Naive thymus-derived CD8-positive, alpha-beta T cell (primary cell): Measurements from ENCODE around the gene CTSC. TPM values are rescaled to one million over a fixed set of nuclear protein-coding genes. Genes with fewer than 3 reads are reported as not detected.
A peak's percentile ranks its signal among the peaks of the same experiment; 100 is the strongest.

Source experiments
- ATAC-seq, 2 donors: fragments of 150-1000 bp; cut with Tn5 transposase in 1 of 2; sonication (Bioruptor Pico), chemical (Tn5 transposase) in 1 of 2; 1 replicate in 1 of 2; 2 replicates in 1 of 2; pipeline ENCODE4 v1.10.0; 2021; ENCODE audit warnings: mild to moderate bottlenecking in 2 of 2, moderate library complexity in 2 of 2
- POLR2A ChIA-PET: fragments of 350-600 bp; sonication (Branson Sonifier 250); formaldehyde crosslinking; loops from one replicate; lab custom pipeline; 2021; ENCODE audit warnings: antibody characterized with exemption; lab: Charles Lee
- DNase-seq, 10 donors: peaks; one replicate each; pipeline versions ENCODE4 v3.0.0 to v3.0.0-alpha.2; 2020 to 2022
- H3K27ac Mint-ChIP-seq, 10 donors: one replicate each; pipeline ENCODE4 v1.8.0; 2020 to 2022; ENCODE audit warnings: mild to moderate bottlenecking in 10 of 10, mixed read lengths in 10 of 10, moderate library complexity in 4 of 10, inconsistent platforms in 1 of 10
- H3K27me3 Mint-ChIP-seq, 5 donors: one replicate each; pipeline ENCODE4 v1.8.0; 2021 to 2022; ENCODE audit warnings: mixed read lengths in 5 of 5
- H3K36me3 Mint-ChIP-seq, 3 donors: one replicate each; pipeline ENCODE4 v1.8.0; 2020 to 2022; ENCODE audit warnings: mixed read lengths in 3 of 3, mild to moderate bottlenecking in 2 of 3, inconsistent platforms in 1 of 3
- H3K4me1 Mint-ChIP-seq, 4 donors: one replicate each; pipeline ENCODE4 v1.8.0; 2021 to 2022; ENCODE audit warnings: mixed read lengths in 4 of 4
- H3K4me3 Mint-ChIP-seq, 10 donors: one replicate each; pipeline ENCODE4 v1.8.0; 2020 to 2022; ENCODE audit warnings: mild to moderate bottlenecking in 10 of 10, mixed read lengths in 10 of 10, moderate library complexity in 6 of 10, inconsistent platforms in 1 of 10
- H3K9me3 Mint-ChIP-seq, 9 donors: one replicate each; pipeline ENCODE4 v1.8.0; 2020 to 2022; ENCODE audit warnings: mixed read lengths in 9 of 9, mild to moderate bottlenecking in 3 of 9, inconsistent platforms in 1 of 9, moderate library complexity in 1 of 9
- polyA plus RNA-seq, 3 donors: library from polyadenylated mRNA; unstranded; fragments of 300-500 nt; fragmentation: Illumina TruSeq; gene quantifications; one replicate each; pipeline ENCODE4 v1.2.3, GENCODE V29; 2021
- total RNA-seq, 8 experiments: library from RNA in 2 of 8; stranded (reverse) in 2 of 8; gene quantifications; one replicate each; pipeline ENCODE4 v1.2.3 and lab custom pipeline; 2021 to 2026

CTSC gene
- total and polyA plus RNA-seq, 5 experiments from 2014 or later = 37.3 to 166 (median 88.7) TPM

DNA sequence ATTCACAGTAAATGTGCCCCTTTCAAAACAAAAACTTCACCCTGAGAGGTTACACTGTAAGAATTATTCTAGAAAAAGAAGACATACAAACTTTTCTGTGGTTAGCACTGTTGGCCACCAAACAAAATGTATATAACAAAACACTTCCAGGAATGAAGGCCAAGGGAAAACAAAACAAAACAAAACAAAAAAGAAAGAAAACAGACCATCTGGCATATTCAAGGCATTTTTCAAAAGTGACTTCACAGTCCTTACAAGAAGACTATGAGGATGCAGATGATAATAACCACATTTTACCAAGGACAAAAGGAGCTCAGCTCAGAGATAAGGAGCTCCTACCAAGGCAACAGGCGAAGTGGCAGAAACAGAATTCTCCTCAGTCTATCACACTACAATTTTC, 24.9 kb downstream of the CTSC start:
- Mint-ChIP-seq H3K36me3 (peaks cover 18 to 60% (median 55%) of the 10 kb centered on the region in 3 donors), H3K27ac (peak overlapping the region in 3 of 10 donors; percentile 11 to 38 (median 37)), H3K27me3 (no peaks in the 10 kb centered on the region), H3K4me1 (peaks cover 8 to 29% (median 10%) of the 10 kb centered on the region in 4 donors), H3K4me3 (peak overlapping the region in 1 of 10 donors; percentile 34), H3K9me3 (no peaks in the 10 kb centered on the region)
- DNase-seq = no peak
- ATAC-seq = no peak
- POLR2A ChIA-PET = no interaction called here

DNA sequence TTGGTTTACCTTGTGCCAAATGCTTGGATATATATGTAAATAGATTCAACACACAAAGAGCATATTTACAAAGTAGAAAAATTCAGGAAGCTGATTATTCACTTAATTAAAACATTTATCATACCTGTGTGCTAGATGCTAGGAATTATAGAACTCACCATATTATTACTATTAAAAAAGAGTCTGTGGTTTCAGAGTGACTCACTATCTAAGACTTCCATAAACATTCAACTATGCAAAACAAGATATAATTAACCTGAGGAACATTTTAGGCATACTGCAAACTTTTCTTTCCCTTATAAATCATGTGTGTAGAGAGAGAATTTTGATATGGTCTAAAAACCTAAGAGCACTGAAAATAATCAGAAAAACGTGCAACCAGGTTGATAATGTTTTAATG, 27.3 kb downstream of the CTSC start:
- H3K4me3 Mint-ChIP-seq = no peak overlapping the region
- no peaks in the 10 kb centered on the region for H3K27me3 Mint-ChIP-seq
- H3K9me3 Mint-ChIP-seq = peaks cover 0 to 8% (median 0%) of the 10 kb centered on the region in 9 donors
- H3K27ac Mint-ChIP-seq = no peak overlapping the region
- POLR2A ChIA-PET = no interaction called here
- H3K36me3 Mint-ChIP-seq = peaks cover 38 to 71% (median 63%) of the 10 kb centered on the region in 3 donors
- ATAC-seq (no peak), DNase-seq (no peak)
- H3K4me1 Mint-ChIP-seq = peaks cover 8 to 22% (median 13%) of the 10 kb centered on the region in 4 donors

- no peak overlapping the region for H3K4me3 Mint-ChIP-seq
- H3K27ac Mint-ChIP-seq = peak overlapping the region in 1 of 10 donors; percentile 26
These were observed 29.0 kb downstream of the CTSC start for GRCh38 chr11:88308576-88308975.

GRCh38 chr11:88307749-88308425, 29.6 kb downstream of the CTSC start:
- ATAC-seq = no peak
- Mint-ChIP-seq H3K9me3 (peaks cover 0 to 8% (median 0%) of the 10 kb centered on the region in 9 donors), H3K36me3 (peaks cover 40 to 81% (median 68%) of the 10 kb centered on the region in 3 donors), H3K4me1 (peaks cover 11 to 24% (median 21%) of the 10 kb centered on the region in 4 donors), H3K27me3 (no peaks in the 10 kb centered on the region), H3K27ac (peak overlapping the region in 1 of 10 donors; percentile 48), H3K4me3 (no peak overlapping the region)
- DNase-seq = no peak
- POLR2A ChIA-PET = no interaction called here

More at GRCh38 chr11:88308576-88308975, 29.0 kb downstream of the CTSC start:
- Mint-ChIP-seq H3K27me3 (no peaks in the 10 kb centered on the region), H3K36me3 (peaks cover 40 to 74% (median 73%) of the 10 kb centered on the region in 3 donors), H3K9me3 (peaks cover 0 to 8% (median 0%) of the 10 kb centered on the region in 9 donors), H3K4me1 (peaks cover 9 to 23% (median 19%) of the 10 kb centered on the region in 4 donors)
- ATAC-seq (no peak), DNase-seq (no peak)
- POLR2A ChIA-PET = no interaction called here

DNA sequence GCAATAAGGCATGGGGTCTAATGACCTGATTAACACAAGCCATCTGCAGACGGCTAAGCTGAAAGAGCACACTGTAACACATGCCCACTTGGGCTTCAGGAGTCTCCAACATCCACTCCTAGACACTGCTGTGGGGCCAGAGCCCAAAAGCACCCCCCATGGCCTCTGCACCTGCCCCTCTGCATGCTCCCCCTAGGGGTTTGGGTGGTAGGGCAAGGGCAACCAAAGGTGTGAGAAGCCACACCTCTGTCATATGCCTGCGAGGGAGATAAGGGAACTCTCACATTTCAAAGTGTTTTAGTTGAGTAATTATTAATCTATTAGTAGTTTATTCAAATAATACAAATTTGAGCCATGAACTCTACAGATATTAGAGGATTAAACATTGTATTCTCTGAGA, 30.8 kb downstream of the CTSC start:
- Mint-ChIP-seq H3K9me3 (peaks cover 0 to 8% (median 0%) of the 10 kb centered on the region in 9 donors), H3K36me3 (peaks cover 40 to 81% (median 68%) of the 10 kb centered on the region in 3 donors), H3K27ac (no peak overlapping the region), H3K27me3 (no peaks in the 10 kb centered on the region), H3K4me3 (no peak overlapping the region), H3K4me1 (peaks cover 9 to 26% (median 15%) of the 10 kb centered on the region in 4 donors)
- DNase-seq (no peak), ATAC-seq (no peak)
- POLR2A ChIA-PET = no interaction called here

GRCh38 chr11:88305430-88305829, 32.1 kb downstream of the CTSC start:
- H3K36me3 Mint-ChIP-seq = peaks cover 34 to 84% (median 68%) of the 10 kb centered on the region in 3 donors
- POLR2A ChIA-PET = no interaction called here
- DNase-seq = no peak
- ATAC-seq = no peak
- peak overlapping the region in 2 of 10 donors; percentile 2 to 56 for H3K27ac Mint-ChIP-seq
- peaks cover 0 to 8% (median 0%) of the 10 kb centered on the region in 9 donors for H3K9me3 Mint-ChIP-seq
- H3K27me3 Mint-ChIP-seq = no peaks in the 10 kb centered on the region
- H3K4me1 Mint-ChIP-seq = peaks cover 9 to 39% (median 23%) of the 10 kb centered on the region in 4 donors
- no peak overlapping the region for H3K4me3 Mint-ChIP-seq

DNA sequence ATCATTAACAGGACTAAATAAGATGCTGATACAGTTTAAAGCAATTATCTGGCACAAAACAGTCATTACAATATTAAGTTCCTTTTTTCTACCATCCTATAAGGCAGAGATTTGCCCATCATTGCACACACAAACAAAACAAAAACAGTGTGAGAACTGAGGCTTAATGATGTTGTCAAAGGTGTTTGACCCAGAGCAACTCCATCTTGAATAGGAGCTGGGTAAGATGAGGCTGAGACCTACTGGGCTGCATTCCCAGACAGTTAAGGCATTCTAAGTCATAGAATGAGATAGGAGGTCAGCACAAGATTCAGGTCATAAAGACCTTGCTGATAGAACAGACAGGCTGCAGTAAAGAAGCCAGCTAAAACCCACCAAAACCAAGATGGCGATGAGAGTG, 33.2 kb downstream of the CTSC start:
- POLR2A ChIA-PET = no interaction called here
- H3K36me3 Mint-ChIP-seq = peaks cover 35 to 87% (median 72%) of the 10 kb centered on the region in 3 donors
- H3K9me3 Mint-ChIP-seq = peaks cover 0 to 8% (median 0%) of the 10 kb centered on the region in 9 donors
- H3K4me3 Mint-ChIP-seq = no peak overlapping the region
- H3K27ac Mint-ChIP-seq = peak overlapping the region in 1 of 10 donors; percentile 6
- H3K4me1 Mint-ChIP-seq = peaks cover 9 to 39% (median 23%) of the 10 kb centered on the region in 4 donors
- H3K27me3 Mint-ChIP-seq = no peaks in the 10 kb centered on the region
- DNase-seq (no peak), ATAC-seq (no peak)

- POLR2A ChIA-PET = no interaction called here
- no peak overlapping the region for H3K4me3 Mint-ChIP-seq
- DNase-seq = no peak
- H3K36me3 Mint-ChIP-seq = peaks cover 32 to 86% (median 67%) of the 10 kb centered on the region in 3 donors
- H3K4me1 Mint-ChIP-seq = peaks cover 7 to 50% (median 23%) of the 10 kb centered on the region in 4 donors
- no peak for ATAC-seq
- no peaks in the 10 kb centered on the region for H3K27me3 Mint-ChIP-seq
- peak overlapping the region in 3 of 10 donors; percentile 18 to 45 (median 26) for H3K27ac Mint-ChIP-seq
- H3K9me3 Mint-ChIP-seq = peaks cover 0 to 8% (median 0%) of the 10 kb centered on the region in 9 donors
These were observed 34.5 kb downstream of the CTSC start for GRCh38 chr11:88303037-88303436.

GRCh38 chr11:88301488-88302140, 35.9 kb downstream of the CTSC start:
- Mint-ChIP-seq H3K4me1 (peaks cover 6 to 55% (median 23%) of the 10 kb centered on the region in 4 donors), H3K9me3 (peaks cover 0 to 8% (median 0%) of the 10 kb centered on the region in 9 donors), H3K27ac (peak overlapping the region in 4 of 10 donors; percentile 17 to 87 (median 78)), H3K27me3 (no peaks in the 10 kb centered on the region), H3K36me3 (peaks cover 26 to 90% (median 66%) of the 10 kb centered on the region in 3 donors), H3K4me3 (peak overlapping the region in 2 of 10 donors; percentile 34 to 60)
- POLR2A ChIA-PET = no interaction called here
- ATAC-seq (no peak), DNase-seq (no peak)

DNA sequence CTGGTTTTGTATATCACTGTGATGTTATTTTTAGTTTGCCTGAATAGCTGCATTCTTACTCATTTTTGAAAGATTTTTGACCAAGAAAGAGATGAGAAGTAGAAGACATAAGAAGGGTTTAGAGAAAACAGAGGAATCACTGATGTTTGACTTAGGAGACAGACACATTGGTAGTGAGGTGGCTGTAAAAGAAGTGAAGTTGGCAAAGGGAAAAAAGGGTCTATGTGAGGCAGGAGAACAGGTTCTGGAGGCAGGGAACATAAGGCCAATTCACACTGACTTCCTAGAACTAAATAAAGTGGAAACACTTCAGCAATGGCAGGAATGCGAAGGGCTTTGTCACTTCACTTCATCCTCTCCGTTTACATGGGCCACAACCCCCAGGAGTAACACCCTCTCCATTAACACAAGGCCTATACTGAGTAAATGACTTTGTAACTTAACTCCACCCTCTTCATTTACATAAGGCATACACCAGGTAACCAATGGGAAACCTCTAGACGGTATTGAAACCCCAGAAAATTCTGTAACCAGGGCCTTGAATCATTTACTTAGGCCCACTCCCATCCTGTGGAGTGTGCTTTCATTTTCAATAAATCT, 36.5 kb downstream of the CTSC start:
- H3K4me3 Mint-ChIP-seq = peak overlapping the region in 2 of 10 donors; percentile 5 to 60
- ATAC-seq (no peak), DNase-seq (no peak)
- H3K9me3 Mint-ChIP-seq = peaks cover 0 to 3% (median 0%) of the 10 kb centered on the region in 9 donors
- peaks cover 20 to 90% (median 64%) of the 10 kb centered on the region in 3 donors for H3K36me3 Mint-ChIP-seq
- peak overlapping the region in 2 of 10 donors; percentile 80 to 87 for H3K27ac Mint-ChIP-seq
- POLR2A ChIA-PET = no interaction called here
- H3K4me1 Mint-ChIP-seq = peaks cover 3 to 55% (median 22%) of the 10 kb centered on the region in 4 donors
- H3K27me3 Mint-ChIP-seq = no peaks in the 10 kb centered on the region

GRCh38 chr11:88297863-88298262, 39.7 kb downstream of the CTSC start:
- no peak for ATAC-seq
- Mint-ChIP-seq H3K27ac (peak overlapping the region in 3 of 10 donors; percentile 2 to 41 (median 13)), H3K27me3 (no peaks in the 10 kb centered on the region), H3K9me3 (no peaks in the 10 kb centered on the region), H3K4me3 (no peak overlapping the region), H3K4me1 (peaks cover 5 to 38% (median 8%) of the 10 kb centered on the region in 4 donors), H3K36me3 (peaks cover 20 to 90% (median 61%) of the 10 kb centered on the region in 3 donors)
- no peak for DNase-seq
- POLR2A ChIA-PET = no interaction called here

GRCh38 chr11:88297421-88297820, 40.1 kb downstream of the CTSC start:
- POLR2A ChIA-PET = no interaction called here
- Mint-ChIP-seq H3K27ac (peak overlapping the region in 3 of 10 donors; percentile 23 to 45 (median 41)), H3K9me3 (no peaks in the 10 kb centered on the region), H3K36me3 (peaks cover 20 to 92% (median 64%) of the 10 kb centered on the region in 3 donors), H3K27me3 (no peaks in the 10 kb centered on the region), H3K4me3 (no peak overlapping the region), H3K4me1 (peaks cover 5 to 33% (median 9%) of the 10 kb centered on the region in 4 donors)
- no peak for DNase-seq
- ATAC-seq = no peak
